ENCODE results near the gene SLBP. TPM values are rescaled to one million over a fixed set of nuclear protein-coding genes. Genes with fewer than 3 reads are reported as not detected.

The SLBP gene
- total and polyA plus RNA-seq, 2 donors (not counting 1 experiment from before 2014, with no cell fraction given): 19.4 to 31.8 TPM

DNA sequence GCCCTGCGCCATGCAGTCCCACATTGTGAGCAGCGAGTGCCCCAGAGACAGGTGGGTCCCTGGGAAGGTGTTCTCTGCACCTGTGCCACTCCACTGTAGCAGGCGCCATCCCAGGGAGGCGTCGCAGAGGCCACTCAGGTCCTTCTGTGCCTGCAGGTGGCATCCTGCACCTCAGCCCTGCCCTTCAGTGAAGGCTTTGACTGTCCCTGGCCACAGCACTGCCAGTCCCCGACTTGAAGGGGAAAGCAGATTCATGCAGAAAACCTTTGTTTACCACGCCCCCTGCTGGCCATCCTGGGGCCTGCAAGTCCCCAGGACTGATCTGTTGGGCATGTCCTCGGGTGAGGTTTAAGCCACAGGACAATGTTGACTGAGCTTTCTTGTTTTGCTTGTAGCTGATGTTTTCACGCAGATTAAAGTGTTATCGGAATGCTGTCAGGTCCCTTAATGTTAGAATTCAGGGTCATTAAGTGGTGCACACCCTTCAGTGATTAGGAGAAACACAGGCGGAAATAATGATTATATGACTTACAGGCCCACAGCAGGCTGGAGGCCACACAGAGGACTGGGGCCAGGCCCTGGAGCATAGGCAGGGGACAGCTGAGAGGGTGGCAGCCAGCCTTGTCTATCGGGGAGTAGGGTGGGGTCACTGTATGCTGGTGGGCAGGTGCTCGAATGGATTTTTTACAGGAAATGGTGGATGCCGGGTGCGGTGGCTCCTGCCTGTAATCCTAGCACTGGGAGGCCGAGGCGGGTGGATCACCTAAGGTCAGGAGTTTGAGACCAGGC lies 14.2 kb upstream of the SLBP start:
- H3K27me3 Mint-ChIP-seq: no peaks in the 10 kb centered on the region
- H3K36me3 ChIP-seq (replicated peaks in 1 of 2; ENCODE audit: control extremely low read depth in 1 of 2, control insufficient read depth in 1 of 2, extremely low read depth in 1 of 2, insufficient read depth in 2 of 2, low read length in 1 of 2): peaks cover 0 to 36% of the 10 kb centered on the region in 2 experiments
- no peaks in the 10 kb centered on the region for H3K9me3 Mint-ChIP-seq (ENCODE audit: insufficient read depth)
- H3K4me3 ChIP-seq (ENCODE audit: control extremely low read depth in 1 of 5, extremely low read depth in 1 of 5, insufficient read depth in 1 of 5, low read depth in 2 of 5, low read length in 4 of 5): no peak overlapping the region
- H3K4me1 ChIP-seq (ENCODE audit: control insufficient read depth in 2 of 2, insufficient read depth in 2 of 2, low read length in 2 of 2): peaks cover 45 to 51% of the 10 kb centered on the region in 2 donors
- ChIA-PET POLR2A (interaction anchor here (0.7 to 1.4 kb wide), 2 partner anchors 13 to 25 kb away, joined by 3 read pairs; no protein-coding TSS in a partner anchor), CTCF (interaction anchor here (0.8 to 14.7 kb wide), 7 partner anchors 14 to 33 kb away, joined by 3 to 503 read pairs (median 5); partner anchors contain the start of gene SLBP)
- H3K27me3 ChIP-seq (replicated peaks in 1 of 4; ENCODE audit: control extremely low read depth in 1 of 4, control insufficient read depth in 3 of 4, insufficient read depth in 4 of 4, low read length in 3 of 4): no peaks in the 10 kb centered on the region
- intact Hi-C loops (cut with micrococcal nuclease): loop anchor here (1.0 to 2.0 kb wide), 2 partner anchors 14 to 33 kb away; partner anchors contain the start of gene SLBP
- H3K27ac ChIP-seq (ENCODE audit: low read length in 2 of 2): peak overlapping the region in 1 of 2 donors; percentile 57
- DNase-seq: peak; percentile 89
- peak overlapping the region; percentile 79 for H3K27ac Mint-ChIP-seq
- ATAC-seq (ENCODE audit: low read depth): peak; percentile 25
- H3K4me1 Mint-ChIP-seq: peaks cover 40% of the 10 kb centered on the region
- peak overlapping the region; percentile 53 for H3K4me3 Mint-ChIP-seq
- no peak overlapping the region for H2AFZ ChIP-seq (ENCODE audit: insufficient read depth, low read depth, low read length, poor library complexity, severe bottlenecking)
- no peak overlapping the region for H3K9ac ChIP-seq (ENCODE audit: low read length)
- no peaks in the 10 kb centered on the region for H3K9me3 ChIP-seq (ENCODE audit: control extremely low read depth in 1 of 3, control insufficient read depth in 2 of 3, insufficient read depth in 1 of 3, low read length in 2 of 3)
- peaks cover 67% of the 10 kb centered on the region for H3K79me2 ChIP-seq (ENCODE audit: control insufficient read depth, insufficient read depth, low read length)
- WGBS (ENCODE audit: insufficient coverage): 69% methylated on average over 17 of the region's 17 CpGs
- peak overlapping the region; percentile 26 for H3K4me2 ChIP-seq (replicated peaks; ENCODE audit: low read depth, low read length, poor library complexity, severe bottlenecking)
- TF ChIP-seq, protein P1, sequence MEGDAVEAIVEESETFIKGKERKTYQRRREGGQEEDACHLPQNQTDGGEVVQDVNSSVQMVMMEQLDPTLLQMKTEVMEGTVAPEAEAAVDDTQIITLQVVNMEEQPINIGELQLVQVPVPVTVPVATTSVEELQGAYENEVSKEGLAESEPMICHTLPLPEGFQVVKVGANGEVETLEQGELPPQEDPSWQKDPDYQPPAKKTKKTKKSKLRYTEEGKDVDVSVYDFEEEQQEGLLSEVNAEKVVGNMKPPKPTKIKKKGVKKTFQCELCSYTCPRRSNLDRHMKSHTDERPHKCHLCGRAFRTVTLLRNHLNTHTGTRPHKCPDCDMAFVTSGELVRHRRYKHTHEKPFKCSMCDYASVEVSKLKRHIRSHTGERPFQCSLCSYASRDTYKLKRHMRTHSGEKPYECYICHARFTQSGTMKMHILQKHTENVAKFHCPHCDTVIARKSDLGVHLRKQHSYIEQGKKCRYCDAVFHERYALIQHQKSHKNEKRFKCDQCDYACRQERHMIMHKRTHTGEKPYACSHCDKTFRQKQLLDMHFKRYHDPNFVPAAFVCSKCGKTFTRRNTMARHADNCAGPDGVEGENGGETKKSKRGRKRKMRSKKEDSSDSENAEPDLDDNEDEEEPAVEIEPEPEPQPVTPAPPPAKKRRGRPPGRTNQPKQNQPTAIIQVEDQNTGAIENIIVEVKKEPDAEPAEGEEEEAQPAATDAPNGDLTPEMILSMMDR (IDR thresholded peaks at IDR 0.05): peak; percentile 90
- no peak for TF ChIP-seq EZH2 (IDR thresholded peaks at IDR 0.05; ENCODE audit: borderline replicate concordance, insufficient read depth, low read depth, low read length, poor library complexity, severe bottlenecking)
- peaks cover 21% of the 10 kb centered on the region for H4K20me1 ChIP-seq (ENCODE audit: control insufficient read depth, insufficient read depth, low read length, poor library complexity, severe bottlenecking)

DNA sequence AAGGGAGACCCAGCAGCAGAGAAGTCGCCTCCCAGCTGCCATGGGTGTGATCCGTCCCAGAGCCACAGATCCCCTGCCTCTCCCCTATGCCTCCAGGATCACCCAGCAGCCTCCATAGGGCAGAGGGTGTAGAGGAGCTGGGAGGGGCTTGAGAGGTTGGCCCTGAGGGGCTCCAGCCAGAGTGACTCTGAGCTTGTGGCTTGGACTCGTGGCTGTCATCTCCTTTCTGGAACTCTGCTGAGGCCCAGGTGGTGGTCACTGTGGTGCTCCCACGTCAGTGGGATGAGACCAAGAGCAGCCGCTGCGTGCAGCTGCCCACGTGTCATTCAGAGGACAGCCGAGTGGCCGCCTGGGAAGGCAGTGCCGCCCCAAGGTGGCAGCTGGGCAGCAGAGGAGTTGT lies 13.4 kb upstream of the SLBP start:
- TF ChIP-seq, protein P1 (IDR thresholded peaks at IDR 0.05): no peak
- no peak for TF ChIP-seq EZH2 (IDR thresholded peaks at IDR 0.05; ENCODE audit: borderline replicate concordance, insufficient read depth, low read depth, low read length, poor library complexity, severe bottlenecking)
- Mint-ChIP-seq H3K27ac (peak overlapping the region; percentile 84), H3K4me1 (peaks cover 43% of the 10 kb centered on the region), H3K9me3 (ENCODE audit: insufficient read depth) (no peaks in the 10 kb centered on the region), H3K4me3 (peak overlapping the region; percentile 23), H3K27me3 (no peaks in the 10 kb centered on the region)
- Histone ChIP-seq H3K27ac (ENCODE audit: low read length in 2 of 2) (peak overlapping the region; percentile 22 to 57), H3K4me2 (replicated peaks; ENCODE audit: low read depth, low read length, poor library complexity, severe bottlenecking) (peak overlapping the region; percentile 19), H3K27me3 (replicated peaks in 1 of 4; ENCODE audit: control extremely low read depth in 1 of 4, control insufficient read depth in 3 of 4, insufficient read depth in 4 of 4, low read length in 3 of 4) (no peaks in the 10 kb centered on the region), H3K36me3 (replicated peaks in 1 of 2; ENCODE audit: control extremely low read depth in 1 of 2, control insufficient read depth in 1 of 2, extremely low read depth in 1 of 2, insufficient read depth in 2 of 2, low read length in 1 of 2) (peaks cover 0 to 28% of the 10 kb centered on the region in 2 experiments), H3K9me3 (ENCODE audit: control extremely low read depth in 1 of 3, control insufficient read depth in 2 of 3, insufficient read depth in 1 of 3, low read length in 2 of 3) (no peaks in the 10 kb centered on the region), H3K9ac (ENCODE audit: low read length) (no peak overlapping the region), H3K4me1 (ENCODE audit: control insufficient read depth in 2 of 2, insufficient read depth in 2 of 2, low read length in 2 of 2) (peaks cover 45 to 51% of the 10 kb centered on the region in 2 donors), H4K20me1 (ENCODE audit: control insufficient read depth, insufficient read depth, low read length, poor library complexity, severe bottlenecking) (peaks cover 21% of the 10 kb centered on the region), H2AFZ (ENCODE audit: insufficient read depth, low read depth, low read length, poor library complexity, severe bottlenecking) (no peak overlapping the region), H3K79me2 (ENCODE audit: control insufficient read depth, insufficient read depth, low read length) (peaks cover 61% of the 10 kb centered on the region), H3K4me3 (ENCODE audit: control extremely low read depth in 1 of 5, extremely low read depth in 1 of 5, insufficient read depth in 1 of 5, low read depth in 2 of 5, low read length in 4 of 5) (no peak overlapping the region)
- ATAC-seq (ENCODE audit: low read depth): no peak
- intact Hi-C loops (cut with micrococcal nuclease): no loop called here
- 94% methylated on average over 8 of the region's 10 CpGs for WGBS (ENCODE audit: insufficient coverage)
- ChIA-PET CTCF (interaction anchor here (0.8 to 14.7 kb wide), 4 partner anchors 14 to 32 kb away, joined by 3 to 503 read pairs (median 8); partner anchors contain the start of gene SLBP), POLR2A (interaction anchor here (1.4 kb wide), 1 partner anchor 13 kb away, joined by 3 read pairs; no protein-coding TSS in a partner anchor)
- no peak for DNase-seq

Data from B cell (primary cell).